ENCODE results near the gene ADO. TPM values are rescaled to one million over a fixed set of nuclear protein-coding genes. Genes with fewer than 3 reads are reported as not detected.

ADO gene
- total RNA-seq = 10 to 100 TPM; 19.5 to 28.1 (median 23.4) TPM

DNA sequence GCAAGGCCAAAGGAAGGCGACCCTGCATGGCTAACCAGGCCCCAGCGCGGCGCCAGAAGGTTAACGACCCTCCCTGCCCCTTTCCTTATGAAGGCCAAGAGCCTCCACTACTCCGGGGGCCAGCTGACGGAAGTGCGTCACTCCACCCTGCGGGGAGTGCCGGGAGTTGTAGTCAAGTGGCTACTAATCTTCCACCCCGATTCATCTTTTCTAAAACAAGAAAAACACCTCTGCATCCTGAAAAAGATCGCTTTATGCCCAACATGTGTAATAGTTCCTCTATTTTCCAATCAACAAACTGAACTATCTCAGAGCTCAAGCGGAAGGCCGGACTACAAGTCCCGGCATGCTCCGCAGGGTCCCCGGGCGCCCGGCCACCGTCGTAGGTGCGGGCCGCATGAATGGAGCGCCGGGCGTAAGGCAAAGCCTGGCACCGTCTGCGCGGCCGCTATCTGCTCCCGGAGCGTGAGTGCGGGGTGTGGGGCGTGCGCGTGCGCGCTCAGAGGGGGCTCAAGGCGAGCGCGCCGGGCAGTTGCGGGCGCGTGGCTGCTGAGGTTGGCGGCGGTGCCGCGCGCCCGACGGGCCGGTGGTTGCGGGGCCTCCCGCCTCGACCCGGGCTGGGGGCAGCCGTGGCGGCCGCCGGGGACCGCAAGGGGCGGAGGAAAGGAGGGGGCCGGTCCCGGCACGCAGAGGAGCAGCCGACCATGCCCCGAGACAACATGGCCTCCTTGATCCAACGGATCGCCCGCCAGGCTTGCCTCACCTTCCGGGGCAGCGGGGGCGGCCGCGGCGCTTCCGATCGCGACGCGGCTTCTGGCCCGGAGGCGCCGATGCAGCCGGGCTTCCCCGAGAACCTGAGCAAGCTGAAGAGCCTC lies at the start of gene ADO:
Gene ADO (plus strand): TSS at position 365 of the 875 bp plus-strand sequence. CDS start 340 bp downstream, at position 705.
- DNase-seq (ENCODE audit: extremely low spot score) = peak; percentile 94
- Histone ChIP-seq H3K27me3 (no peaks in the 10 kb centered on the region), H3K4me3 (peak within 1 kb of the TSS; percentile 75 to 97 (median 90)), H3K9me3 (no peaks in the 10 kb centered on the region), H3K4me1 (peaks cover 19 to 54% (median 44%) of the 10 kb centered on the region in 4 donors), H3K36me3 (peaks cover 0 to 16% (median 0%) of the 10 kb centered on the region in 4 donors), H3K27ac (replicated peaks in 1 of 4) (peak within 1 kb of the TSS; percentile 94 to 98 (median 94))
- intact Hi-C loops (cut with DNase I) = loop anchor here (5.0 kb wide), 1 partner anchor 333 kb away; no protein-coding TSS in a partner anchor
- TF ChIP-seq POLR2AphosphoS5 (IDR thresholded peaks at IDR 0.05) (peak; percentile 77 to 82), POLR2A (IDR thresholded peaks at IDR 0.05; ENCODE audit: low read depth) (peak; percentile 65)
- TF ChIP-seq, protein P1, sequence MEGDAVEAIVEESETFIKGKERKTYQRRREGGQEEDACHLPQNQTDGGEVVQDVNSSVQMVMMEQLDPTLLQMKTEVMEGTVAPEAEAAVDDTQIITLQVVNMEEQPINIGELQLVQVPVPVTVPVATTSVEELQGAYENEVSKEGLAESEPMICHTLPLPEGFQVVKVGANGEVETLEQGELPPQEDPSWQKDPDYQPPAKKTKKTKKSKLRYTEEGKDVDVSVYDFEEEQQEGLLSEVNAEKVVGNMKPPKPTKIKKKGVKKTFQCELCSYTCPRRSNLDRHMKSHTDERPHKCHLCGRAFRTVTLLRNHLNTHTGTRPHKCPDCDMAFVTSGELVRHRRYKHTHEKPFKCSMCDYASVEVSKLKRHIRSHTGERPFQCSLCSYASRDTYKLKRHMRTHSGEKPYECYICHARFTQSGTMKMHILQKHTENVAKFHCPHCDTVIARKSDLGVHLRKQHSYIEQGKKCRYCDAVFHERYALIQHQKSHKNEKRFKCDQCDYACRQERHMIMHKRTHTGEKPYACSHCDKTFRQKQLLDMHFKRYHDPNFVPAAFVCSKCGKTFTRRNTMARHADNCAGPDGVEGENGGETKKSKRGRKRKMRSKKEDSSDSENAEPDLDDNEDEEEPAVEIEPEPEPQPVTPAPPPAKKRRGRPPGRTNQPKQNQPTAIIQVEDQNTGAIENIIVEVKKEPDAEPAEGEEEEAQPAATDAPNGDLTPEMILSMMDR (IDR thresholded peaks at IDR 0.05) = no peak
- under 1% methylated on average over 43 of the region's 87 CpGs for WGBS

DNA sequence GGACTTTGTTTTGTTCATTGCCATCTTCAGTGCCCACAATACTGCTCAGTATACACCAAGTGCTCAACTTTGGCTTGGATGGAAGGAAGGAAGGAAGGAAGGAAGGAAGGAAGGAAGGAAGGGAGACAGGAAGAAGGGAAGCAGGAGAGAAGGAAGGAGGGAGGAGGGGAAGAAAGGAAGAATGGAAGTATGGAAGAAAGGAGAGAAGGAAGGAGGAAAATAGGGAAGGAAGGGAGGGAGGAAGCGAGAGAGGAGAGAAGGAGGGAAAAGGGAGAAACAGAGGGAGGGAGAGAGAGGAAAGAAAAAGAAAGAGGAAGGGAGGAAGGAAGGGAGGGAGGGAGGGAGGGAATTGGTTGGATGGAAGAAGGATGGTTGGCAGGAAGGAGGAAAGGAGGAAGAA lies 49.6 kb upstream of the ADO start:
- Histone ChIP-seq H3K27ac (replicated peaks in 1 of 4) (no peak overlapping the region), H3K9me3 (no peaks in the 10 kb centered on the region), H3K4me1 (peaks cover 0 to 3% (median 1%) of the 10 kb centered on the region in 4 donors), H3K27me3 (no peaks in the 10 kb centered on the region), H3K4me3 (no peak overlapping the region), H3K36me3 (no peaks in the 10 kb centered on the region)
- 82% methylated on average over 1 of the region's 1 CpG for WGBS
- no peak for TF ChIP-seq POLR2A (IDR thresholded peaks at IDR 0.05; ENCODE audit: low read depth)
- TF ChIP-seq EP300 (IDR thresholded peaks at IDR 0.05) = no peak
- TF ChIP-seq POLR2AphosphoS5 (IDR thresholded peaks at IDR 0.05) = no peak
- TF ChIP-seq, protein P1 (IDR thresholded peaks at IDR 0.05) = no peak
- intact Hi-C loops (cut with DNase I) = no loop called here
- DNase-seq (ENCODE audit: extremely low spot score) = no peak

DNA sequence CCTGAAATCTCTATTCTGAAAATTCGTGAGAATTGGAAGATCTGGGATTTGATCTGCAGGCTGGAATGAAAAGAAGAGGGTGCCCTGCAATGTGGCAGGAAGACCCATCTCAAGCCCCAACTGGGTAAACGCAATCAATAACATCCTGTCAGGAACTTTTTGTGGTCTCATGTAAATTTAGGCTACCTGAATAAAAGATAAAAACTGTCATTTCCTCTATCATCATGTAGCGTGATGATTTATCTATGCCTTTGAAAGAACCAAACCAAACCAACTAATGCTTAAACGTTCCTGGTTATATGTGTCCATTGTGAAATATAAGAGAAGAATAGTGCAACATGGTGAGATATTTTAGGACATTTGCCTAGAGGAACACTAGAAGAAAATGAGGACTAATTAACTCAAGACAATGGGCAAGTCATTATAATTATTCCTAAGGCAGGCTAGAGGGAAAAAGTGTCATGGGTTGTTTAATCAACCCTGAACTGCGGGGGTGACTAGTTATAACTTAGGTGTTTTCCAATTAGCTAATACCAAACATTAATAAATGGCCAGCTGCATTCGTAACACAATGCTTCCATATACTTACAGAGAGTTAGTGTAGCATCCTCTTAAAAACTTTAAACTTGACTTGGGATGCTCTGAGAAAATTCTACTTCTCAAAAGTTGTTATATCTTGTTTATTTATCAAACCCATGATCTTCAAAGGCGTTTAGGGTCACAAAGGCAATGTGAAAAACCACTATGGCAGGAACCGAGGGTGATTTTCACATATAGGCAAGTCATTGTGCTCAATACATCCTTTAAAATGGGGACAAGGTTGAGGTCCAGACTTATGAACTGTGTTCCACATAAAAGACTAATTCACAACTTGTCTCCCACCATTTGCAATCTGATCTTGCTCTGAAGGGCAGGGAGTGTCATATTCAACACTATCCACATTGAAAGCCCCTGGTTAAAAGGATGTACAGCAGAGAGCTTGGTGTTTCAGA lies 48.6 kb upstream of the ADO start:
- Histone ChIP-seq H3K27ac (replicated peaks in 1 of 4) (no peak overlapping the region), H3K27me3 (no peaks in the 10 kb centered on the region), H3K9me3 (no peaks in the 10 kb centered on the region), H3K4me3 (no peak overlapping the region), H3K36me3 (no peaks in the 10 kb centered on the region), H3K4me1 (peaks cover 0 to 5% (median 2%) of the 10 kb centered on the region in 4 donors)
- no peak for DNase-seq (ENCODE audit: extremely low spot score)
- 70% methylated on average over 8 of the region's 8 CpGs for WGBS
- TF ChIP-seq POLR2AphosphoS5 (IDR thresholded peaks at IDR 0.05) = no peak
- no peak for TF ChIP-seq POLR2A (IDR thresholded peaks at IDR 0.05; ENCODE audit: low read depth)
- intact Hi-C loops (cut with DNase I) = no loop called here

DNA sequence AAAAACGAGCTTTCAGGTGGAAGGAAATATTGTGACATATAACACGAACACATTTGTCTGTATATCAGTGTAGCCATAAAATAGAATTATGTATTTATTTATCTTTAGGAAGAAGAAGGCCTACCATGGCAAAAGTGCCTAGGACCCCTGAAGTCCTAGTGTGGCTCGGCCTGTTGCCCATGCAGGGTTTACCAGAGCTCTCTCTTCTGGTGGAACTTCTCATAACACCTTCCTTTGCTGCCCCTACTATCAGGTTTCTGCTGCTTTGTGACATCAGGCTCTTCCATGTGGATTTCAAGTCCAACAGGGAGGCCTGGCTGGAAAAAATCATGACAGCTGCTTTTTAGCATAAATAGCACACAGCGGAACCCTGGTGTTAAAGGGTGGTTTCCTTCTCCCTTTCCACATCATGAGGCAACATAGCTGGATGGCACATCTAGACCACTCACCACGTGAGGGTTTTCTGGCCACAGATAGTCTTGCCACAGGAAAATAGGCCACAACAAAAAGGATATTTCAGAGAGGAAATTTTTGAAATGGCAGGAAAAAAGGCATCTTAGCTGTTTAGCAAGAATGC lies 44.8 kb upstream of the ADO start:
- DNase-seq (ENCODE audit: extremely low spot score) = no peak
- Histone ChIP-seq H3K9me3 (no peaks in the 10 kb centered on the region), H3K27me3 (no peaks in the 10 kb centered on the region), H3K4me1 (peaks cover 0 to 14% (median 2%) of the 10 kb centered on the region in 4 donors), H3K4me3 (no peak overlapping the region), H3K36me3 (no peaks in the 10 kb centered on the region), H3K27ac (replicated peaks in 1 of 4) (peak overlapping the region in 2 of 4 donors; percentile 28 to 43)
- intact Hi-C loops (cut with DNase I) = no loop called here
- 68% methylated on average over 5 of the region's 5 CpGs for WGBS
- TF ChIP-seq EP300 (IDR thresholded peaks at IDR 0.05) = no peak
- TF ChIP-seq, protein P1 (IDR thresholded peaks at IDR 0.05) = no peak
- TF ChIP-seq POLR2A (IDR thresholded peaks at IDR 0.05; ENCODE audit: low read depth) = no peak
- no peak for TF ChIP-seq POLR2AphosphoS5 (IDR thresholded peaks at IDR 0.05)

Measured in esophagus muscularis mucosa (tissue), 4 donors.